Pancreas (tissue), 10 donors: ENCODE results near the gene NACC2. TPM values are rescaled to one million over a fixed set of nuclear protein-coding genes. Genes with fewer than 3 reads are reported as not detected.

ENCODE experiments used
- ATAC-seq, 4 donors: fragments of 200-7000 bp; cut with Tn5 transposase; one replicate each; pipeline versions ENCODE4 v1.8.0 to v1.9.1; 2020; ENCODE audit warnings: mild to moderate bottlenecking in 4 of 4, moderate library complexity in 4 of 4
- DNase-seq, 6 donors: peaks; one replicate each; pipeline ENCODE4 v3.0.0-alpha.2; 2020
- FAIRE-seq: peaks from 2 replicates; lab custom pipeline; 2012; peaks lifted over from hg19 to GRCh38; lab: Jason Lieb, UNC
- H3K27ac ChIP-seq, 4 donors: fragments of 200-600 bp; sonication (generic); 1 replicate in 3 of 4; 2 replicates in 1 of 4; pipeline versions ENCODE4 v1.5.0 to v1.8.0; 2020
- H3K27me3 ChIP-seq, 4 donors: fragments of 200-600 bp; one replicate each; pipeline ENCODE4 v1.8.0; 2021
- H3K36me3 ChIP-seq, 3 donors: fragments of 200-600 bp; sonication (generic) in 1 of 3; one replicate each; pipeline versions ENCODE4 v1.5.0 to v1.8.0; 2020 to 2021
- H3K4me1 ChIP-seq, 3 donors: fragments of 200-600 bp; one replicate each; pipeline ENCODE4 v1.8.0; 2021
- H3K4me3 ChIP-seq, 4 donors: fragments of 200-600 bp; sonication (generic) in 2 of 4; one replicate each; pipeline versions ENCODE4 v1.5.0 to v1.8.0; 2020 to 2021
- H3K9me3 ChIP-seq, 4 donors: fragments of 200-600 bp; one replicate each; pipeline ENCODE4 v1.8.0; 2021
- CTCF ChIP-seq, 4 donors: fragments of 200-600 bp; sonication (generic) in 3 of 4; IDR thresholded peaks; one replicate each; pipeline versions ENCODE4 v1.5.0 to v1.8.0; 2021; ENCODE audit warnings: antibody characterized with exemption in 4 of 4
- WGBS, 2 donors: extraction: QIAGEN DNeasy Blood & Tissue Kit; methylation state at CpG; one replicate each; pipeline ENCODE4 v1.1.7; 2013; 5-methylcytosine and 5-hydroxymethylcytosine counted together
- intact Hi-C, 3 donors: fragments of 100-400 bp; cut with DNase I; formaldehyde crosslinking; loops; one replicate each; pipeline versions ENCODE4 v1.11.1 to v1.14.2; 2022
- polyA plus RNA-seq, 2 donors: library from polyadenylated mRNA; stranded (reverse); fragments of 200-250 nt; gene quantifications; one replicate each; pipeline ENCODE4 v1.2.3, GENCODE V29; 2013
- total RNA-seq, 6 donors: library from RNA; stranded (reverse); fragmentation: NEBNext Ultra II Directional in 4 of 6; extraction: Animal tissue kit (Norgen Biotek cat#: 25700) in 4 of 6; gene quantifications; one replicate each; pipeline versions ENCODE4 v1.2.1 to v1.2.4, GENCODE V29; 2021 to 2023
- donor health status: healthy with polysubstance abuse.
- donor health status: DM: no; HTN: no; CAD: no; lungs with moderate emphysema.
- donor health status: DM: no; HTN: no; CAD: no.
- donor health status: control.
- donor health status: control.
- donor health status: Bipolar disorder and iron deficiency.
- donor health status: DM: yes; HTN: yes; CAD: no.
- donor health status: DM: no; HTN: no; CAD: no.
- donor health status: DM: no; HTN: no; CAD: no.
- donor health status: DM: yes; HTN: yes; CAD: no.

Gene NACC2
- total and polyA plus RNA-seq, 8 donors = 4.3 to 12.4 (median 8.2) TPM

- Histone ChIP-seq H3K9me3 (no peaks in the 10 kb centered on the region), H3K36me3 (no peaks in the 10 kb centered on the region), H3K27ac (no peak overlapping the region), H3K4me3 (no peak overlapping the region), H3K4me1 (peaks cover 7 to 15% (median 8%) of the 10 kb centered on the region in 3 donors), H3K27me3 (no peaks in the 10 kb centered on the region)
- 68 to 77% methylated on average over 20 to 24 of the region's 24 CpGs for WGBS, 2 donors
- FAIRE-seq (no peak), ATAC-seq (no peak), DNase-seq (peak in 3 of 6 donors; percentile 21 to 71 (median 45))
- no peak for TF ChIP-seq CTCF (IDR thresholded peaks at IDR 0.05)
- intact Hi-C loops = no loop called here
Observed at GRCh38 chr9:136081826-136082495, 13.1 kb downstream of the NACC2 start.

DNA sequence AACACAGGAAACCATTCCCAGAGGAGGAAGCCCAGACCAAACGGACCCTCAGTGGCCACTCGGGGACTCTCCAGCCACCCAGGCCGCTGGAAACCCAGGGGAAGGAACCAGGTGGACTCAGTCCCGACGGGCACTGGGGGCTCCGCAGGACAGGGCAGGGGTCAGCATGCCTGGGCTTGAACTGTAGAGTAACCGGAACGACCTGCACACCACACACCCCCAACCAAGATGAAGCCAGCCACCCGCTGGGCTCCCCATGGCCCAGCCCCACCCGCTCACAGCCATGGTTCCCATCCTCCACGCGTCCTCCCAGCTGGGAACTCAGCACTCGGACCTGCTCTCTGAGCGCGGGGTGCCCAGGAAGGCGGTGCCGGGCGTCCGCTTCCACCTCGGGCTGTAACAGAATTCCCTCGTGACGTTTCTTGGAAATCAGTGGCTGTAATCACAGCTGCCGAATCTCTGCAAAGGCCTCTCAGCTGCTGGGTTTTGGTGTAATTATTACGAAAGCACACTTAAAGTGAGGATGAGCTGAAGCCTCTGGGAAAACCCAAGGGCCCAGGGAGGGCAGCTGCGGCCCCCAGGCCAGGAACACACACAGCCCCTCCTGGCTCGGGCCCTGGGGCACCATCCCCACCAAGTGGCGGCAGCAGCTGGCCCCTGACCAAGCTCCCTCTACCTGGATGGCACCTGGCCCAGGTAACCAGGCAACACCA, 13.8 kb downstream of the NACC2 start:
- FAIRE-seq = no peak
- H3K27ac ChIP-seq = peak overlapping the region in 2 of 4 donors; percentile 4 to 33
- H3K27me3 ChIP-seq = no peaks in the 10 kb centered on the region
- H3K4me3 ChIP-seq = no peak overlapping the region
- ATAC-seq = peak in 2 of 4 donors; percentile 11 to 17
- peak in 3 of 6 donors; percentile 56 to 65 (median 59) for DNase-seq
- no peaks in the 10 kb centered on the region for H3K9me3 ChIP-seq
- H3K4me1 ChIP-seq = peaks cover 6 to 14% (median 7%) of the 10 kb centered on the region in 3 donors
- intact Hi-C loops = no loop called here
- 58 to 70% methylated on average over 27 of the region's 27 CpGs for WGBS, 2 donors
- TF ChIP-seq CTCF (IDR thresholded peaks at IDR 0.05) = no peak
- H3K36me3 ChIP-seq = no peaks in the 10 kb centered on the region

DNA sequence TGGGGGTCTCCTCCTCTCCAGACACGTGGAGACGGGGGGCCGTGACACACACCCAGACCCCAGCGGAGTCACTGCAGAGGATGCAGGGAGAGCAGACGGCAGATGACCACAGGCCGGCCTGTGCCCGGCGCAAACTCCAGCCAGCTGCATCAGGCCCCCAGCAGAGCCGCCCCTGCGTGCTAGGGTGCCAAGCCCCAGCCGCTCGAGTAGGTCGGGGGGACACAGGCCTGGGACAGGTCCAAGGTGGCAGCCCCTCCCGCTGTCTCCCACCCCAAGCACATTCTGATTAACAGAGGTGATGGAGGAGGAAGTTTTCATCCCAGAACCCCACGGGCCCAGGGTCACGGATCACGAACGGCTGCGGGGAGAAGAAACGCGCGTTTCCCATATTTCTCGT, 14.4 kb downstream of the NACC2 start:
- WGBS, 2 donors = 88 to 89% methylated on average over 21 to 23 of the region's 23 CpGs
- H3K27ac ChIP-seq = no peak overlapping the region
- FAIRE-seq = no peak

GRCh38 chr9:136079916-136080246, 15.2 kb downstream of the NACC2 start:
- Histone ChIP-seq H3K4me1 (peaks cover 0 to 7% (median 6%) of the 10 kb centered on the region in 3 donors), H3K4me3 (no peak overlapping the region), H3K27me3 (no peaks in the 10 kb centered on the region), H3K27ac (peak overlapping the region in 1 of 4 donors; percentile 16), H3K9me3 (no peaks in the 10 kb centered on the region), H3K36me3 (no peaks in the 10 kb centered on the region)
- FAIRE-seq (no peak), ATAC-seq (no peak), DNase-seq (peak in 3 of 6 donors; percentile 38 to 51 (median 50))
- 75 to 76% methylated on average over 6 of the region's 6 CpGs for WGBS, 2 donors
- intact Hi-C loops = no loop called here
- no peak for TF ChIP-seq CTCF (IDR thresholded peaks at IDR 0.05)

More for the DNA sequence above, 14.4 kb downstream of the NACC2 start:
- ATAC-seq (no peak), DNase-seq (peak in 3 of 6 donors; percentile 25 to 57 (median 46))
- Histone ChIP-seq H3K4me1 (peaks cover 0 to 10% (median 7%) of the 10 kb centered on the region in 3 donors), H3K36me3 (no peaks in the 10 kb centered on the region), H3K9me3 (no peaks in the 10 kb centered on the region), H3K4me3 (no peak overlapping the region), H3K27me3 (no peaks in the 10 kb centered on the region)
- intact Hi-C loops = no loop called here
- TF ChIP-seq CTCF (IDR thresholded peaks at IDR 0.05) = no peak
